Mammary epithelial cell (primary cell): ENCODE results near the gene DNAH9.

Experiments used
- CTCF ChIP-seq, 2 donors: IDR thresholded peaks in 1 of 2; conservative IDR thresholded peaks in 1 of 2; 2 replicates each; pipeline ENCODE4 v1.5.1; 2011 to 2012; ENCODE audit warnings: inconsistent platforms in 2 of 2, low read length in 2 of 2, mild to moderate bottlenecking in 2 of 2, control low read depth in 1 of 2, low read depth in 1 of 2; ENCODE audit not compliant: insufficient read depth in 1 of 2; ENCODE audit errors: extremely low read depth in 1 of 2
- EZH2 ChIP-seq: IDR thresholded peaks from 2 replicates; pipeline ENCODE4 v1.6.1; 2012; ENCODE audit warnings: low read length, inconsistent platforms, borderline replicate concordance

DNA sequence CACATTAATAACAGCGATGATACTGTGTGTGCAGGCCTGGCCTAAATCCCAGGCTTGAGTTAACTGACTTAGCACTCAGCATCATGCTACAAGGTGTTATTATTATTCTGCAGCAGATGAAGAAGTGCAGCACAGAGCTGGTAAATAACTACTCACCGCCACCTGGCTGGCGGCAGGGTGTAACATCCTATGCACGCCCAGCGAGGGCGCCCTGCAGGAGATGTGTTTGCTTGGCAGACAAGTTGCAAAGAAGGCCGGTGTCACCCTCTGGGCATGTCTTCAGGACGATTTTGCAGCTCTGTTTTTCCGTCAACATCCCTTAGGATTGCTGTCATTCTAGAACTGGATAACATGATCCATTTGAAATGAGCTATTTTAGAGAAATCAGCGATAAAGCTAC, 30.1 kb downstream of the DNAH9 start:
- no peak for TF ChIP-seq CTCF (conservative IDR thresholded peaks at IDR 0.05 in 1 of 2, IDR thresholded peaks at IDR 0.05 in 1 of 2; ENCODE audit: extremely low read depth in 1 of 2, insufficient read depth in 1 of 2, low read depth in 1 of 2, low read length in 2 of 2)
- TF ChIP-seq EZH2, result no peak
